Right lung (tissue), 10 donors: ENCODE data around the gene UVRAG. TPM values are rescaled to one million over a fixed set of nuclear protein-coding genes. Genes with fewer than 3 reads are reported as not detected.

Experiments used
- DNase-seq, 2 donors: peaks; one replicate each; pipeline ENCODE4 v3.0.0-alpha.2; 2013
- long read RNA-seq, 8 donors: transcript quantifications; one replicate each; lab custom pipeline, GENCODE V29; 2026
- polyA plus RNA-seq, 5 donors: library from polyadenylated mRNA; unstranded; fragments of 120-200 nt; gene quantifications; one replicate each; pipeline versions ENCODE4 v1.2.1 to v1.2.3, GENCODE V29; 2013; ENCODE audit warnings: inconsistent platforms in 1 of 5, low replicate concordance in 1 of 5; ENCODE audit not compliant: insufficient read length in 5 of 5, insufficient read depth in 1 of 5

Gene UVRAG
- polyA plus RNA-seq, result 10 to 100 TPM; 19.0 to 25.0 (median 21.4) TPM
- long read RNA-seq, donor 1, full-length matches to known transcripts, result 4 of 4 reads
- long read RNA-seq, donor 1, partial matches to known transcripts, result 0 of 4 reads
- long read RNA-seq, donor 1, other reads (novel, unspliced or antisense), result 0 of 4 reads
- long read RNA-seq, donor 2, full-length matches to known transcripts, result 1 of 1 reads
- long read RNA-seq, donor 2, partial matches to known transcripts, result 0 of 1 reads
- long read RNA-seq, donor 2, other reads (novel, unspliced or antisense), result 0 of 1 reads
- long read RNA-seq, donor 3, full-length matches to known transcripts, result 2 of 11 reads
- long read RNA-seq, donor 3, partial matches to known transcripts, result 9 of 11 reads
- long read RNA-seq, donor 3, other reads (novel, unspliced or antisense), result 0 of 11 reads
- long read RNA-seq, donor 4, full-length matches to known transcripts, result 6 of 6 reads
- long read RNA-seq, donor 4, partial matches to known transcripts, result 0 of 6 reads
- long read RNA-seq, donor 4, other reads (novel, unspliced or antisense), result 0 of 6 reads
- long read RNA-seq, donor 5, full-length matches to known transcripts, result 2 of 18 reads
- long read RNA-seq, donor 5, partial matches to known transcripts, result 16 of 18 reads
- long read RNA-seq, donor 5, other reads (novel, unspliced or antisense), result 0 of 18 reads
- long read RNA-seq, donor 6, full-length matches to known transcripts, result 2 of 2 reads
- long read RNA-seq, donor 6, partial matches to known transcripts, result 0 of 2 reads
- long read RNA-seq, donor 6, other reads (novel, unspliced or antisense), result 0 of 2 reads
- long read RNA-seq, donor 7, full-length matches to known transcripts, result 3 of 3 reads
- long read RNA-seq, donor 7, partial matches to known transcripts, result 0 of 3 reads
- long read RNA-seq, donor 7, other reads (novel, unspliced or antisense), result 0 of 3 reads
- long read RNA-seq, donor 8, full-length matches to known transcripts, result 2 of 2 reads
- long read RNA-seq, donor 8, partial matches to known transcripts, result 0 of 2 reads
- long read RNA-seq, donor 8, other reads (novel, unspliced or antisense), result 0 of 2 reads

GRCh38 chr11:75814677-75815344 is at the start of gene UVRAG:
UVRAG (plus strand) TSS chr11:75815210; CDS start chr11:75815408, 198 bp downstream.
- peak; percentile 99 for DNase-seq

- no peak for DNase-seq
Observed at GRCh38 chr11:75766443-75767227, 48.4 kb upstream of the UVRAG start.

- no peak for DNase-seq
Observed at GRCh38 chr11:75767228-75767572, 47.8 kb upstream of the UVRAG start.

GRCh38 chr11:75767793-75768111 is 47.3 kb upstream of the UVRAG start:
- no peak for DNase-seq

GRCh38 chr11:75768112-75768908 is 46.7 kb upstream of the UVRAG start, which contains the start of gene DGAT2:
DGAT2 (plus strand) TSS chr11:75768778; CDS start chr11:75768992, 214 bp downstream.
- peak; percentile 66 to 73 for DNase-seq

GRCh38 chr11:75768909-75769771 is 45.9 kb upstream of the UVRAG start:
- no peak for DNase-seq

GRCh38 chr11:75770102-75770501 is 44.9 kb upstream of the UVRAG start:
- no peak for DNase-seq

GRCh38 chr11:75771646-75772410 is 43.2 kb upstream of the UVRAG start:
- DNase-seq, result no peak

- DNase-seq, result no peak
Observed at GRCh38 chr11:75773595-75774353, 41.2 kb upstream of the UVRAG start.

GRCh38 chr11:75775056-75775455 is 40.0 kb upstream of the UVRAG start:
- DNase-seq, result no peak

- DNase-seq, result no peak
Observed at GRCh38 chr11:75776546-75776945, 38.5 kb upstream of the UVRAG start.

- DNase-seq, result no peak
Observed at GRCh38 chr11:75777461-75778110, 37.4 kb upstream of the UVRAG start.

- no peak for DNase-seq
Observed at GRCh38 chr11:75778962-75779361, 36.0 kb upstream of the UVRAG start.

GRCh38 chr11:75779960-75780359 is 35.0 kb upstream of the UVRAG start:
- DNase-seq, result no peak

- DNase-seq, result no peak
Observed at GRCh38 chr11:75780888-75781287, 34.1 kb upstream of the UVRAG start.

- no peak for DNase-seq
Observed at GRCh38 chr11:75781296-75781695, 33.7 kb upstream of the UVRAG start.

GRCh38 chr11:75781831-75782230 is 33.2 kb upstream of the UVRAG start:
- no peak for DNase-seq
